BLaER1 (cell line): Measurements from ENCODE around the gene ICAM3.

Source experiments
- H3K27ac ChIP-seq: shearing (Covaris generic); formaldehyde crosslinking; 2 replicates; pipeline ENCODE4 v1.8.1; 2022
- H3K27me3 ChIP-seq: shearing (Covaris generic); formaldehyde crosslinking; 2 replicates; pipeline ENCODE4 v1.8.1; 2022
- H3K36me3 ChIP-seq: shearing (Covaris generic); formaldehyde crosslinking; 2 replicates; pipeline ENCODE4 v1.8.1; 2022
- H3K4me1 ChIP-seq: shearing (Covaris generic); formaldehyde crosslinking; 2 replicates; pipeline ENCODE4 v1.8.1; 2022
- H3K4me2 ChIP-seq: shearing (Covaris generic); formaldehyde crosslinking; 2 replicates; pipeline ENCODE4 v1.8.1; 2022
- H3K4me3 ChIP-seq: shearing (Covaris generic); formaldehyde crosslinking; 2 replicates; pipeline ENCODE4 v1.8.1; 2022
- H3K9ac ChIP-seq: shearing (Covaris generic); formaldehyde crosslinking; 2 replicates; pipeline ENCODE4 v1.8.1; 2022
- H3K9me3 ChIP-seq: shearing (Covaris generic); formaldehyde crosslinking; 2 replicates; pipeline ENCODE4 v1.8.1; 2022
- H4K20me1 ChIP-seq: shearing (Covaris generic); formaldehyde crosslinking; 2 replicates; pipeline ENCODE4 v1.8.1; 2022
- Cebpa-rat ChIP-seq: shearing (Covaris generic); IDR thresholded peaks from 2 replicates; pipeline ENCODE4 v1.8.1; 2022

Gene ICAM3

GRCh38 chr19:10286803-10287737 is 52.4 kb downstream of the ICAM3 start, which contains the start of gene ICAM4:
Gene ICAM4 (plus strand): TSS chr19:10286955. CDS start chr19:10287013, 58 bp downstream.
- Histone ChIP-seq H4K20me1 (peaks cover 52% of the 10 kb centered on the region), H3K36me3 (peaks cover 33% of the 10 kb centered on the region), H3K4me2 (peak within 1 kb of the TSS; percentile 93), H3K9ac (peak within 1 kb of the TSS; percentile 40; the same call in 1 of the 2 replicates), H3K27ac (peak within 1 kb of the TSS; percentile 33; the same call in 1 of the 2 replicates), H3K9me3 (no peaks in the 10 kb centered on the region), H3K27me3 (peaks cover 58% of the 10 kb centered on the region), H3K4me3 (peak within 1 kb of the TSS; percentile 62), H3K4me1 (peaks cover 69% of the 10 kb centered on the region)
- TF ChIP-seq Cebpa-rat: no peak

- Histone ChIP-seq H3K9me3 (no peaks in the 10 kb centered on the region), H3K9ac (no peak overlapping the region), H4K20me1 (peaks cover 36% of the 10 kb centered on the region), H3K4me3 (no peak overlapping the region), H3K27me3 (peaks cover 41% of the 10 kb centered on the region), H3K36me3 (peaks cover 33% of the 10 kb centered on the region), H3K4me1 (peaks cover 54% of the 10 kb centered on the region), H3K27ac (no peak overlapping the region), H3K4me2 (peak overlapping the region; percentile 93)
- TF ChIP-seq Cebpa-rat: no peak
Measured at GRCh38 chr19:10285393-10285792, 54.0 kb downstream of the ICAM3 start.

GRCh38 chr19:10284960-10285278 is 54.5 kb downstream of the ICAM3 start:
- H3K27me3 ChIP-seq: peaks cover 36% of the 10 kb centered on the region
- H3K9ac ChIP-seq: no peak overlapping the region
- H3K27ac ChIP-seq: no peak overlapping the region
- H3K4me2 ChIP-seq: no peak overlapping the region
- H3K4me3 ChIP-seq: no peak overlapping the region
- peaks cover 33% of the 10 kb centered on the region for H3K36me3 ChIP-seq
- peaks cover 54% of the 10 kb centered on the region for H3K4me1 ChIP-seq
- no peaks in the 10 kb centered on the region for H3K9me3 ChIP-seq
- peaks cover 36% of the 10 kb centered on the region for H4K20me1 ChIP-seq
- no peak for TF ChIP-seq Cebpa-rat

- Histone ChIP-seq H3K4me1 (peaks cover 55% of the 10 kb centered on the region), H3K4me3 (no peak overlapping the region), H3K9me3 (no peaks in the 10 kb centered on the region), H3K9ac (no peak overlapping the region), H3K36me3 (peaks cover 34% of the 10 kb centered on the region), H3K4me2 (no peak overlapping the region), H4K20me1 (peaks cover 41% of the 10 kb centered on the region), H3K27ac (no peak overlapping the region), H3K27me3 (peaks cover 30% of the 10 kb centered on the region)
- TF ChIP-seq Cebpa-rat: no peak
Measured at GRCh38 chr19:10284065-10284959, 55.1 kb downstream of the ICAM3 start.
